ENCODE results near the gene SLC26A11.

Gene SLC26A11

DNA sequence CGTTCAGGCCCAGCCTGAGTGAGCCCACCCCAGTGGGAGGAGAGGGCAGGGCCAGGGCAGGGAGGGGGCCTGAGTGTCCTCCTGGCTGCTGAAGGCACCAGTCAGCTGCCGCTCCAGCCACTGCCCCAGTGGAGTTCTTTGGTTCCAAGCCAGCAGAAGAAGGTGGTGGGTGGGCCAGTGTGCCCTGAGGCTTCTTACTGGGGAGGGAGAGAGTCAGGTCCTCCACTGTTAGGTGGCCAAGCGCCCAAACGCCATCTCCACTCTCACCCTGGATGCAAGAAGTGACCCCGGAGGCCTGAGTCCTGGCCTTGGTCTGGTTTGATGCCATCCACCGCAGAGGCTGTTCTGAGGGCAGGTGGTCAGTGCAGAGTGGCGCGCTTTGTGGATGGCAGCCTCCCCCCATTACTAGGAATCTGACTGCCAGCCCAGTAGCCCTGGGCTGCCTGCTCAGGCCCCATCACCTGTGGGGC, 42.6 kb downstream of the SLC26A11 start:
- no peak overlapping the region for H3K9ac ChIP-seq (ENCODE audit: low read length)
- no peaks in the 10 kb centered on the region for H4K20me1 ChIP-seq (ENCODE audit: low read depth, low read length)
- H3F3A ChIP-seq (ENCODE audit: insufficient read depth): peaks cover 25% of the 10 kb centered on the region
- H3K9me2 ChIP-seq (replicated peaks; ENCODE audit: insufficient read depth, low read length): no peaks in the 10 kb centered on the region
- H3K79me2 ChIP-seq (ENCODE audit: insufficient read depth, low read length): no peaks in the 10 kb centered on the region
- no peak overlapping the region for H3K4me3 ChIP-seq (ENCODE audit: insufficient read depth, low read length, poor library complexity, severe bottlenecking)
- H3K27me3 ChIP-seq (ENCODE audit: low read length): no peaks in the 10 kb centered on the region
- TF ChIP-seq, protein P1, sequence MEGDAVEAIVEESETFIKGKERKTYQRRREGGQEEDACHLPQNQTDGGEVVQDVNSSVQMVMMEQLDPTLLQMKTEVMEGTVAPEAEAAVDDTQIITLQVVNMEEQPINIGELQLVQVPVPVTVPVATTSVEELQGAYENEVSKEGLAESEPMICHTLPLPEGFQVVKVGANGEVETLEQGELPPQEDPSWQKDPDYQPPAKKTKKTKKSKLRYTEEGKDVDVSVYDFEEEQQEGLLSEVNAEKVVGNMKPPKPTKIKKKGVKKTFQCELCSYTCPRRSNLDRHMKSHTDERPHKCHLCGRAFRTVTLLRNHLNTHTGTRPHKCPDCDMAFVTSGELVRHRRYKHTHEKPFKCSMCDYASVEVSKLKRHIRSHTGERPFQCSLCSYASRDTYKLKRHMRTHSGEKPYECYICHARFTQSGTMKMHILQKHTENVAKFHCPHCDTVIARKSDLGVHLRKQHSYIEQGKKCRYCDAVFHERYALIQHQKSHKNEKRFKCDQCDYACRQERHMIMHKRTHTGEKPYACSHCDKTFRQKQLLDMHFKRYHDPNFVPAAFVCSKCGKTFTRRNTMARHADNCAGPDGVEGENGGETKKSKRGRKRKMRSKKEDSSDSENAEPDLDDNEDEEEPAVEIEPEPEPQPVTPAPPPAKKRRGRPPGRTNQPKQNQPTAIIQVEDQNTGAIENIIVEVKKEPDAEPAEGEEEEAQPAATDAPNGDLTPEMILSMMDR (IDR thresholded peaks at IDR 0.05; ENCODE audit: insufficient read depth, low read length, poor library complexity, severe bottlenecking): no peak
- TF ChIP-seq EZH2phosphoT487 (conservative IDR thresholded peaks at IDR 0.05; ENCODE audit: low read length): no peak
- no peak overlapping the region for H3K4me2 ChIP-seq (ENCODE audit: low read depth, low read length, poor library complexity, severe bottlenecking)
- no peak overlapping the region for H3K27ac ChIP-seq (ENCODE audit: low read depth, low read length)
- no peaks in the 10 kb centered on the region for H3K36me3 ChIP-seq (ENCODE audit: low read length)
- H2AFZ ChIP-seq (ENCODE audit: low read depth, low read length, severe bottlenecking): no peak overlapping the region
- H3K9me3 ChIP-seq (ENCODE audit: insufficient read depth, low read length): no peaks in the 10 kb centered on the region

DNA sequence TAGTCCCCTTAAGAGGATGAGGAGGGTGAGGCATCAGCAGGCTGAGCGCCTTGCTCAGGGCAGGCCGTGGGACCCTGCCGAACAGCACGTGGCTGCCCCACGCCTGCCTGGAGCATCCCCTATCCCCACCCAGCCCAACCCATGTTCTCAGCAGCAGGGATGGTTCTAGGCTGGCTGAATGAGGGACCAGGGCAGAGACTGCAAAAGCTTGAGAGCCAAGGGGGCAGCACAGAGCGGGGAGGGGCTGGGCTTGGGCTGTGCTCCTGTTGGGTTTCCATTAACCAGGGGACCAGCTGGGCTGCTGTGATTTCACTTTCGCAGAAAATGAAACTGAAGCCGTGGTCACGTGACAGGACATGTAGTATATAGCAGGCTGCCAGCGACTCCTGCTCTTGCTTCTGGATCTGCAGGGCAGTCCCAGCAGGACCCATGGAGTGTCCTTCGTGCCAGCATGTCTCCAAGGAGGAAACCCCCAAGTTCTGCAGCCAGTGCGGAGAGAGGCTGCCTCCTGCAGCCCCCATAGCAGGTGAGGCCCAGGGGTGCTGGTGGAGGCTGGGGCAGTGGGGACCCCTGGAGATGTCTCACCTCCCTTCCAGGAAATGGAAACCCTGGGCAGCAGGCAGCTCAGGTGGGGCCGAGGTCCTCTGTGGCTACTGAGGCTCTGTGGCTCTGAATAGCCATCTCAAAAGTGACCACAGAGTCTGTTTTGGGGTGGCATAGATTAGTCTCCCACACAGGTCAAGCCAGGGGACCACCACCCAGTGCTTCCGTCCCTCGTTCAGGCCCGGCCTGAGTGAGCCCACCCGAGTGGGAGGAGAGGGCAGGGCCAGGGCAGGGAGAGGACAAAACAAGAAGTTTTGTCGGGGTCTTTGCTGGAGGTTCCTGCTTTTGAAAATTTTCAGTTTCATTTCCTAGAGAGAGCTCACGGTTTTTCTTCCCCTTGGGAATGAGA, 43.3 kb downstream of the SLC26A11 start:
- no peaks in the 10 kb centered on the region for H4K20me1 ChIP-seq (ENCODE audit: low read depth, low read length)
- no peak overlapping the region for H3K9ac ChIP-seq (ENCODE audit: low read length)
- H3K4me2 ChIP-seq (ENCODE audit: low read depth, low read length, poor library complexity, severe bottlenecking): peak overlapping the region; percentile 10
- H3K36me3 ChIP-seq (ENCODE audit: low read length): no peaks in the 10 kb centered on the region
- H3K27me3 ChIP-seq (ENCODE audit: low read length): no peaks in the 10 kb centered on the region
- H3K79me2 ChIP-seq (ENCODE audit: insufficient read depth, low read length): no peaks in the 10 kb centered on the region
- H3K4me3 ChIP-seq (ENCODE audit: insufficient read depth, low read length, poor library complexity, severe bottlenecking): no peak overlapping the region
- H3K9me3 ChIP-seq (ENCODE audit: insufficient read depth, low read length): no peaks in the 10 kb centered on the region
- no peak overlapping the region for H2AFZ ChIP-seq (ENCODE audit: low read depth, low read length, severe bottlenecking)
- no peak overlapping the region for H3K27ac ChIP-seq (ENCODE audit: low read depth, low read length)
- peaks cover 23% of the 10 kb centered on the region for H3F3A ChIP-seq (ENCODE audit: insufficient read depth)
- TF ChIP-seq, protein P1 (IDR thresholded peaks at IDR 0.05; ENCODE audit: insufficient read depth, low read length, poor library complexity, severe bottlenecking): no peak
- H3K9me2 ChIP-seq (replicated peaks; ENCODE audit: insufficient read depth, low read length): no peaks in the 10 kb centered on the region

DNA sequence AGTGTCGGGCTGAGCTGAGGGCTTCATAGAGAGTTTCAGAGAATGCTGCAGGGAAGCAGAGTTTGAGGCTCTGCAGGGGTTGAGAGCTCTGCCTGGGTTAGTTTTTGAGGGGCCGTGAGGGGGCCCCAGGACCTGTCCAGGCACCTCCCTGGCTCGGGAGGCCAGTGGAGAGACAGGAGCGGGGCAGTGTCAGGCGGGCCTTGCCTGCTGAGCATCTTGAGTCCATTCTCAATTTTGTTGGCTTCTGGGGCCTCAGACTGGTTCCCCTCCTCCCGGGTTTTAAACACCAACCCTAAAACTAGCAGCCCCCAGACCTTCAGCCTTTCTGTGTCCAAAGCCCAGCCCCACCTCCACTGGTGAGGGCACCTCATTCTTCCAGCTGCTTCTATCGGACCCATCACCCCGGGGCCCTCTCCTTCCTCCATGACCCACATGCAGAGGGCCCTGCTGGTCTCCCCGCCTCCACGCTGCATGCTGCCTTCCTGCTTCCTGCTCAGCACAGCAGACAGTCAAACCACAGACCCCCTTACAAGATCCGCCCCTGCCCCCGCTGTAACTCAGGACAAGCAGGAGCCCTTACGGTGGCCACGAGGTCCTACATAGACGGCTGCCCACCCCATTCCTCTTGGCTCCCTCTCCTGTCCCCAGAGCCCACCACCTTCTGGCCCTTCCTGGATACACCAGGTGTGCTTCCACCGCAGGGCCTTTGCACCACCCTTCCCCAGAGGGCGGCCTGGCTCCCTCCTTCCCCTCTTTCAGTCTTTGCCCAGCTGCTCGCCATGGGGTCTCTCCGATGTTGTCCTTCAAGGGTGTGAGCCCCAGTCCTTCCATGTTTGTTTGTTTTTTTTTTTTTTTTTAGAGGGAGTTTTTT, 44.2 kb downstream of the SLC26A11 start:
- Histone ChIP-seq H3K4me3 (ENCODE audit: insufficient read depth, low read length, poor library complexity, severe bottlenecking) (no peak overlapping the region), H3K36me3 (ENCODE audit: low read length) (no peaks in the 10 kb centered on the region), H3K79me2 (ENCODE audit: insufficient read depth, low read length) (no peaks in the 10 kb centered on the region), H3K27me3 (ENCODE audit: low read length) (no peaks in the 10 kb centered on the region), H3K27ac (ENCODE audit: low read depth, low read length) (no peak overlapping the region), H3K4me2 (ENCODE audit: low read depth, low read length, poor library complexity, severe bottlenecking) (no peak overlapping the region), H3F3A (ENCODE audit: insufficient read depth) (peaks cover 14% of the 10 kb centered on the region; the same call in 1 of the 2 replicates), H3K9ac (ENCODE audit: low read length) (no peak overlapping the region), H3K9me3 (ENCODE audit: insufficient read depth, low read length) (no peaks in the 10 kb centered on the region), H2AFZ (ENCODE audit: low read depth, low read length, severe bottlenecking) (no peak overlapping the region), H4K20me1 (ENCODE audit: low read depth, low read length) (no peaks in the 10 kb centered on the region), H3K9me2 (replicated peaks; ENCODE audit: insufficient read depth, low read length) (no peaks in the 10 kb centered on the region)
- no peak for TF ChIP-seq EZH2phosphoT487 (conservative IDR thresholded peaks at IDR 0.05; ENCODE audit: low read length)
- TF ChIP-seq, protein P1 (IDR thresholded peaks at IDR 0.05; ENCODE audit: insufficient read depth, low read length, poor library complexity, severe bottlenecking): no peak
